Suprapubic skin (tissue), 4 donors: Measurements from ENCODE around the gene ARSJ. TPM values are rescaled to one million over a fixed set of nuclear protein-coding genes. Genes with fewer than 3 reads are reported as not detected.
"Not testable (repeated sequence)": the region's sequence is repeated elsewhere in the genome, so short reads cannot be mapped to it uniquely, and the experiment has no call there.

Experiments used
- DNase-seq, 2 donors: peaks; one replicate each; pipeline ENCODE4 v3.0.0-alpha.2; 2019; ENCODE audit warnings: low spot score in 2 of 2
- H3K27ac ChIP-seq: fragments of 200-600 bp; sonication (generic); one replicate; pipeline ENCODE4 v1.5.1; 2019
- H3K27me3 ChIP-seq: fragments of 200-600 bp; sonication (generic); one replicate; pipeline ENCODE4 v1.5.1; 2019
- H3K36me3 ChIP-seq: fragments of 200-600 bp; sonication (generic); one replicate; pipeline ENCODE4 v1.5.1; 2019
- H3K4me1 ChIP-seq: fragments of 200-600 bp; sonication (generic); one replicate; pipeline ENCODE4 v1.5.1; 2019
- H3K4me3 ChIP-seq: fragments of 200-600 bp; sonication (generic); one replicate; pipeline ENCODE4 v1.5.1; 2019; ENCODE audit warnings: mild to moderate bottlenecking
- H3K9me3 ChIP-seq: fragments of 200-600 bp; sonication (generic); one replicate; pipeline ENCODE4 v1.5.1; 2019
- CTCF ChIP-seq, 2 donors: fragments of 200-600 bp in 1 of 2; fragments of 450-650 bp in 1 of 2; sonication (generic) in 1 of 2; IDR thresholded peaks; one replicate each; pipeline ENCODE4 v1.5.1; 2016 to 2019; ENCODE audit warnings: antibody characterized with exemption in 2 of 2, mild to moderate bottlenecking in 1 of 2, moderate library complexity in 1 of 2
- EP300 ChIP-seq: sonication (generic); formaldehyde crosslinking; IDR thresholded peaks from one replicate; pipeline ENCODE4 v1.6.1; 2017; ENCODE audit warnings: antibody characterized with exemption
- POLR2A ChIP-seq, 2 donors: fragments of 450-650 bp; IDR thresholded peaks; one replicate each; pipeline ENCODE4 v1.6.1; 2017; ENCODE audit warnings: antibody characterized with exemption in 2 of 2, mild to moderate bottlenecking in 2 of 2, moderate library complexity in 2 of 2
- POLR2AphosphoS5 ChIP-seq, 3 donors: sonication (generic); formaldehyde crosslinking; IDR thresholded peaks; one replicate each; pipeline ENCODE4 v1.6.1; 2017; ENCODE audit warnings: antibody characterized with exemption in 3 of 3
- WGBS: methylation state at CpG from one replicate; pipeline ENCODE4 v1.1.5; 2018; 5-methylcytosine and 5-hydroxymethylcytosine counted together
- total RNA-seq, 4 donors: library from RNA; depleted of rRNA; stranded (reverse); fragments of >200 nt; gene quantifications; one replicate each; pipeline ENCODE4 v1.1.0, GENCODE V29; 2016

ARSJ gene
- total RNA-seq, 4 donors from 2014 or later = 1.6 to 3.9 (median 3.2) TPM

- DNase-seq = no peak
- Histone ChIP-seq H3K27ac (no peak overlapping the region), H3K27me3 (no peaks in the 10 kb centered on the region), H3K36me3 (no peaks in the 10 kb centered on the region), H3K9me3 (no peaks in the 10 kb centered on the region), H3K4me1 (no peaks in the 10 kb centered on the region), H3K4me3 (no peak overlapping the region)
- WGBS = 87% methylated on average over 3 of the region's 3 CpGs
- TF ChIP-seq POLR2A (IDR thresholded peaks at IDR 0.05) (no peak), CTCF (IDR thresholded peaks at IDR 0.05) (no peak), POLR2AphosphoS5 (IDR thresholded peaks at IDR 0.05) (no peak), EP300 (no peak)
Measured at GRCh38 chr4:114021451-114021850, 42.0 kb upstream of the ARSJ start.

- no peaks in the 10 kb centered on the region for H3K27me3 ChIP-seq
- 83% methylated on average over 1 of the region's 1 CpG for WGBS
- no peak for DNase-seq
- no peak for TF ChIP-seq CTCF (IDR thresholded peaks at IDR 0.05)
- TF ChIP-seq POLR2AphosphoS5 (IDR thresholded peaks at IDR 0.05) = no peak
- no peak for TF ChIP-seq EP300
- no peak for TF ChIP-seq POLR2A (IDR thresholded peaks at IDR 0.05)
- no peak overlapping the region for H3K27ac ChIP-seq
- no peaks in the 10 kb centered on the region for H3K4me1 ChIP-seq
- H3K4me3 ChIP-seq = no peak overlapping the region
- no peaks in the 10 kb centered on the region for H3K9me3 ChIP-seq
- H3K36me3 ChIP-seq = no peaks in the 10 kb centered on the region
Measured at GRCh38 chr4:114019969-114020358, 40.5 kb upstream of the ARSJ start.

DNA sequence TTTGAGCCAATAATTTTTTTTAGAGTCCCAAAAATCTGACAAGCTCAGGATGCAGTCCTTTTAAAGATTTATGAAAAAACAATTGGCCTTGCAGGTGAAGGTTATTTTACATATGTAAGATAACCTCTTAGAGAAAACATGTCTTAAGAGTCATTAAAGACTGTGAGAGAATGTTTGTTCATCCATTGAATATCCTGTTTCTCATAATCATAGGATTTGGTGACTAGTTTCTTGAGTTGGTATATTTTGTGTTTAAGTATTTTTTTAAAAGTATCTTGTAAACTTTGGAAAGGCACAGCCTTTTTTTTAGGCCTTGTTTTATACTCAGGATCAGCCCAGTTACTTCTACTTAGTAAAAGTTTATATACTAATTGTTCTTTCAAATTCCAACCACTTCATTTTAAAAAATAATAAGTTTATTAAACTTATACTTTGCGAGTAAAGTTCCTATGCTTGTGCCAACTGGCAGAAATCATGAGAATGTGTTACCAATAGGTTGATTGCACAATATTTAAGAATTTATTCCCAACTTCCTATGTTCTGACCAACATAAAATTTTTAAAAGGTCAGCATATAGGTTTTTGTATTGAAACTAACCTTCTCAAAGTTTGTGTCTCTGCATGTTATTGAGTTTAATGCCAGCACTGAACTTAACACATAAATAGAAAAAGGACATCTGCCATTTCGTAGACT, 40.0 kb upstream of the ARSJ start:
- Histone ChIP-seq H3K27me3 (no peaks in the 10 kb centered on the region), H3K9me3 (no peaks in the 10 kb centered on the region), H3K36me3 (no peaks in the 10 kb centered on the region), H3K27ac (no peak overlapping the region), H3K4me3 (no peak overlapping the region), H3K4me1 (no peaks in the 10 kb centered on the region)
- no peak for DNase-seq
- TF ChIP-seq POLR2AphosphoS5 (IDR thresholded peaks at IDR 0.05) = no peak
- TF ChIP-seq POLR2A (IDR thresholded peaks at IDR 0.05) = no peak
- no peak for TF ChIP-seq EP300
- no peak for TF ChIP-seq CTCF (IDR thresholded peaks at IDR 0.05)
- 29% methylated on average over 2 of the region's 2 CpGs for WGBS

DNA sequence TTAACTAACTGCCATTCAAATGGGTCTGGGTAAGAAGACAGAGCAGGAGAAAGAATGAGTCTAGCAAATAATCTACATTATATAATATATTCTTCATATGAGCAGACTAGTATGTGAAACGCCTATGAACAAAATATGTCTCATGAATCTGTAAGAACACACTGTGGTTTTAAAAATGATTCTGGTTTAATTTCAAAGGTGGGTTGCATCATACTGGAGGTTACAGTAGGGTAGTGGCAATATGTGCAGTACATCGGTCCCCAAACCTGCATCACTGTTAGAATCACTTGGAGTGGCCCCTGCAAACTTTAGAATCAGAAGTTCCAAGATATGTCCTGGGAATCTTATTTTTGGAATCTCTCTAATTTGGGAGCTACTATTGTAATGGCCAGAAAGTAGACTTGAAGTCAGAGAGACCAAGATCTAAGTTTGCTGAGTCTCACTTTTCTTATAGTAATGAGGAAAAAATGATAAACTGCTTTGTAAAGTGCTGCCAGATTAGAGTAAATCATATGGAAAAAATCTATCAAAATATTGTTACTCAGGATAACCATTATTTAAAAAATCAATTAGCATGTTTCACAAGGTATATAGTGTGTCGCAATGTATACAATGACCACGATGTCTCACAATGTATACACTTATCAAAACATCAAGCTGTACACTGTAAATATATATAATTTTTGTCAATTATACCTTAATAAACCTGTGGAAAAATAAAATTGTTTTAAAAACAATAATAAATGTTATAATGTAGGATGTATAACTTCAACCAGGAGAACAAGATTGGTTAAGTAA, 37.9 kb upstream of the ARSJ start:
- no peak for DNase-seq
- Histone ChIP-seq H3K27ac (no peak overlapping the region), H3K36me3 (no peaks in the 10 kb centered on the region), H3K4me3 (no peak overlapping the region), H3K4me1 (no peaks in the 10 kb centered on the region), H3K27me3 (no peaks in the 10 kb centered on the region), H3K9me3 (no peaks in the 10 kb centered on the region)
- TF ChIP-seq POLR2A (IDR thresholded peaks at IDR 0.05) (no peak), EP300 (no peak), CTCF (IDR thresholded peaks at IDR 0.05) (no peak), POLR2AphosphoS5 (IDR thresholded peaks at IDR 0.05) (no peak)
- WGBS = 90% methylated on average over 4 of the region's 4 CpGs

- Histone ChIP-seq H3K9me3 (no peaks in the 10 kb centered on the region), H3K27me3 (no peaks in the 10 kb centered on the region), H3K36me3 (no peaks in the 10 kb centered on the region), H3K4me3 (no peak overlapping the region), H3K4me1 (no peaks in the 10 kb centered on the region), H3K27ac (no peak overlapping the region)
- DNase-seq = no peak
- 12% methylated on average over 1 of the region's 1 CpG for WGBS
- TF ChIP-seq EP300 (no peak), POLR2A (IDR thresholded peaks at IDR 0.05) (no peak), CTCF (IDR thresholded peaks at IDR 0.05) (no peak), POLR2AphosphoS5 (IDR thresholded peaks at IDR 0.05) (no peak)
Measured at GRCh38 chr4:114015444-114015899, 36.0 kb upstream of the ARSJ start.

- not testable (repeated sequence) for H3K9me3 ChIP-seq, H3K36me3 ChIP-seq, H3K27me3 ChIP-seq, H3K4me3 ChIP-seq, H3K27ac ChIP-seq, H3K4me1 ChIP-seq, DNase-seq
- 89% methylated on average over 4 of the region's 4 CpGs for WGBS
Measured at GRCh38 chr4:114013201-114013600, 33.8 kb upstream of the ARSJ start.
